NCI-H748 (cell line): ENCODE results near the gene SART3.
"Not testable (repeated sequence)": the region's sequence is repeated elsewhere in the genome, so short reads cannot be mapped to it uniquely, and the experiment has no call there.

Source experiments
- DNase-seq: peaks from one replicate; lab custom pipeline; 2025; ENCODE audit not compliant: unreplicated experiment; lab: John Stamatoyannopoulos, UW

SART3 gene

GRCh38 chr12:108564724-108565123 lies 3.8 kb upstream of the SART3 start:
- no peak for DNase-seq

GRCh38 chr12:108563804-108564151 lies 2.8 kb upstream of the SART3 start:
- DNase-seq, result no peak

- DNase-seq, result peak; percentile 79
These were observed 2.3 kb upstream of the SART3 start for GRCh38 chr12:108563136-108563803.

GRCh38 chr12:108562348-108563135 lies 1.6 kb upstream of the SART3 start, which contains the start of gene ISCU:
TSS of gene ISCU (plus strand) at chr12:108562596. CDS start at chr12:108562623, 27 bp downstream.
- peak; percentile 97 for DNase-seq

GRCh38 chr12:108561852-108562347 lies 927 bp upstream of the SART3 start:
- peak; percentile 67 for DNase-seq

- DNase-seq, result no peak
These were observed 652 bp downstream of the SART3 start for GRCh38 chr12:108560321-108560721.

GRCh38 chr12:108559748-108560147 lies 1.2 kb downstream of the SART3 start:
- DNase-seq, result no peak

GRCh38 chr12:108559007-108559655 lies 1.8 kb downstream of the SART3 start:
- no peak for DNase-seq

- not testable (repeated sequence) for DNase-seq
These were observed 5.6 kb downstream of the SART3 start for GRCh38 chr12:108555383-108555782.

GRCh38 chr12:108553799-108554198 lies 7.2 kb downstream of the SART3 start:
- DNase-seq, result no peak

- DNase-seq, result no peak
These were observed 9.4 kb downstream of the SART3 start for GRCh38 chr12:108551535-108551934.

GRCh38 chr12:108548954-108549521 lies 11.9 kb downstream of the SART3 start:
- no peak for DNase-seq

- DNase-seq, result no peak
These were observed 13.3 kb downstream of the SART3 start for GRCh38 chr12:108547686-108548085.

- no peak for DNase-seq
These were observed 17.3 kb downstream of the SART3 start for GRCh38 chr12:108543652-108544051.

GRCh38 chr12:108542320-108542719 lies 18.7 kb downstream of the SART3 start:
- no peak for DNase-seq

- DNase-seq, result no peak
These were observed 22.3 kb downstream of the SART3 start for GRCh38 chr12:108538616-108539195.

GRCh38 chr12:108538146-108538545 lies 22.8 kb downstream of the SART3 start:
- DNase-seq, result no peak

GRCh38 chr12:108531929-108532848 lies 28.8 kb downstream of the SART3 start:
- no peak for DNase-seq

GRCh38 chr12:108530161-108530560 lies 30.8 kb downstream of the SART3 start:
- DNase-seq, result no peak

- DNase-seq, result no peak
These were observed 33.8 kb downstream of the SART3 start for GRCh38 chr12:108527166-108527496.
